Adrenal gland (tissue), 19 donors: ENCODE data around the gene MAGEB16. TPM values are rescaled to one million over a fixed set of nuclear protein-coding genes. Genes with fewer than 3 reads are reported as not detected.

ENCODE experiments used
- DNase-seq, 7 donors: peaks; one replicate each; pipeline ENCODE4 v3.0.0-alpha.2; 2019 to 2020
- H3K27ac ChIP-seq, 5 donors: fragments of 200-600 bp; sonication (generic) in 4 of 5; 1 replicate in 3 of 5; 2 replicates in 2 of 5; pipeline versions ENCODE4 v1.5.1 to v1.8.0; 2016 to 2020; ENCODE audit warnings: mild to moderate bottlenecking in 1 of 5
- H3K27me3 ChIP-seq: fragments of 200-600 bp; 2 replicates; pipeline ENCODE4 v1.8.0; 2021
- H3K36me3 ChIP-seq, 2 donors: fragments of 200-600 bp; replicated peaks in 1 of 2; 1 replicate in 1 of 2; 2 replicates in 1 of 2; pipeline versions ENCODE4 v1.5.1 to v1.8.0; 2018 to 2022
- H3K4me1 ChIP-seq, 2 donors: fragments of 200-600 bp; replicated peaks in 1 of 2; 1 replicate in 1 of 2; 2 replicates in 1 of 2; pipeline versions ENCODE4 v1.5.1 to v1.8.0; 2018 to 2021
- H3K4me3 ChIP-seq, 4 donors: fragments of 200-600 bp; sonication (generic) in 3 of 4; one replicate each; pipeline ENCODE4 v1.5.1; 2016 to 2018
- H3K9me3 ChIP-seq, 3 donors: fragments of 200-600 bp; sonication (generic) in 1 of 3; replicated peaks in 1 of 3; 1 replicate in 2 of 3; 2 replicates in 1 of 3; pipeline versions ENCODE4 v1.5.1 to v1.8.0; 2016 to 2021
- POLR2A ChIP-seq, 2 donors: fragments of 450-650 bp; IDR thresholded peaks; one replicate each; pipeline ENCODE4 v1.6.1; 2017; ENCODE audit warnings: antibody characterized with exemption in 2 of 2, mild to moderate bottlenecking in 2 of 2, moderate library complexity in 1 of 2
- WGBS, 4 donors: extraction: QIAGEN DNeasy Blood & Tissue Kit in 2 of 4; methylation state at CpG; one replicate each; pipeline versions ENCODE4 v1.1.5 to v1.1.7; 2013 to 2017; 5-methylcytosine and 5-hydroxymethylcytosine counted together
- intact Hi-C, 2 donors: fragments of 100-400 bp; cut with DNase I; formaldehyde crosslinking; loops; one replicate each; pipeline versions ENCODE4 v1.14.1 to v1.15.0; 2022 to 2023
- long read RNA-seq, 10 donors: library from polyadenylated mRNA in 3 of 10; unstranded in 2 of 10; stranded (forward) in 1 of 10; transcript quantifications; one replicate each; pipeline ENCODE4 v2.0.0 and lab custom pipeline, GENCODE V29; 2021 to 2026
- polyA plus RNA-seq, 3 donors: library from polyadenylated mRNA; stranded (reverse); fragments of 200-250 nt in 2 of 3; fragments of 350-450 nt in 1 of 3; fragmentation: Illumina TruSeq in 1 of 3; extraction: RNeasy Lipid Tissue Mini Kit (QIAGEN cat#74804) in 1 of 3; gene quantifications; one replicate each; pipeline ENCODE4 v1.2.3, GENCODE V29; 2013 to 2014
- total RNA-seq, 9 donors: library from RNA; depleted of rRNA in 4 of 9; stranded (reverse); fragments of >200 nt in 4 of 9; fragments of 120-200 nt in 1 of 9; fragmentation: NEBNext Ultra II Directional in 1 of 9; extraction: Animal tissue kit (Norgen Biotek cat#: 25700) in 1 of 9; gene quantifications; one replicate each; pipeline versions ENCODE4 v1.1.0 to v1.2.4, GENCODE V29; 2013 to 2023
- TF ChIP-seq, protein P1 (sequence below), 6 experiments: fragments of 450-650 bp in 4 of 6; fragments of 200-600 bp in 2 of 6; sonication (generic) in 1 of 6; IDR thresholded peaks; 1 replicate in 5 of 6; 2 replicates in 1 of 6; pipeline versions ENCODE4 v1.5.1 to v1.8.0; 2016 to 2021; ENCODE audit warnings: antibody characterized with exemption in 6 of 6, mild to moderate bottlenecking in 2 of 6, moderate library complexity in 1 of 6
- donor health status: healthy with polysubstance abuse.
- donor health status: Bipolar disorder and iron deficiency.
- donor health status: DM: yes; HTN: yes; CAD: no.
- donor health status: DM: no; HTN: no; CAD: no.
- donor health status: DM: no; HTN: no; CAD: no.
- donor health status: DM: yes; HTN: yes; CAD: no.

The MAGEB16 gene
- total RNA-seq, result not detected
- not detected for polyA plus RNA-seq
- long read RNA-seq, donor 1, result 0 reads
- long read RNA-seq, donor 2, result 0 reads
- long read RNA-seq, donor 3, result 0 reads
- long read RNA-seq, donor 4, result 0 reads
- long read RNA-seq, donor 5, result 0 reads
- long read RNA-seq, donor 6, result 0 reads
- long read RNA-seq, donor 7, result 0 reads
- long read RNA-seq, donor 8, result 0 reads
- long read RNA-seq, donor 9, result 0 reads
- long read RNA-seq, donor 10, result 0 reads

GRCh38 chrX:35798042-35798441 lies at the start of gene MAGEB16:
Gene MAGEB16, plus strand, starts transcription at chrX:35798342. Its CDS starts 3,855 bp downstream, at chrX:35802197.
- H3K36me3 ChIP-seq, result no peaks in the 10 kb centered on the region
- no peak within 1 kb of the TSS for H3K27ac ChIP-seq
- H3K9me3 ChIP-seq, result no peaks in the 10 kb centered on the region
- TF ChIP-seq, protein P1, sequence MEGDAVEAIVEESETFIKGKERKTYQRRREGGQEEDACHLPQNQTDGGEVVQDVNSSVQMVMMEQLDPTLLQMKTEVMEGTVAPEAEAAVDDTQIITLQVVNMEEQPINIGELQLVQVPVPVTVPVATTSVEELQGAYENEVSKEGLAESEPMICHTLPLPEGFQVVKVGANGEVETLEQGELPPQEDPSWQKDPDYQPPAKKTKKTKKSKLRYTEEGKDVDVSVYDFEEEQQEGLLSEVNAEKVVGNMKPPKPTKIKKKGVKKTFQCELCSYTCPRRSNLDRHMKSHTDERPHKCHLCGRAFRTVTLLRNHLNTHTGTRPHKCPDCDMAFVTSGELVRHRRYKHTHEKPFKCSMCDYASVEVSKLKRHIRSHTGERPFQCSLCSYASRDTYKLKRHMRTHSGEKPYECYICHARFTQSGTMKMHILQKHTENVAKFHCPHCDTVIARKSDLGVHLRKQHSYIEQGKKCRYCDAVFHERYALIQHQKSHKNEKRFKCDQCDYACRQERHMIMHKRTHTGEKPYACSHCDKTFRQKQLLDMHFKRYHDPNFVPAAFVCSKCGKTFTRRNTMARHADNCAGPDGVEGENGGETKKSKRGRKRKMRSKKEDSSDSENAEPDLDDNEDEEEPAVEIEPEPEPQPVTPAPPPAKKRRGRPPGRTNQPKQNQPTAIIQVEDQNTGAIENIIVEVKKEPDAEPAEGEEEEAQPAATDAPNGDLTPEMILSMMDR (IDR thresholded peaks at IDR 0.05), result no peak
- TF ChIP-seq POLR2A (IDR thresholded peaks at IDR 0.05), result no peak
- WGBS, 4 donors, result 82 to 97% (median 91%) methylated on average over 14 to 15 of the region's 15 CpGs
- DNase-seq, result no peak
- H3K4me3 ChIP-seq, result no peak within 1 kb of the TSS
- no peaks in the 10 kb centered on the region for H3K27me3 ChIP-seq
- no peaks in the 10 kb centered on the region for H3K4me1 ChIP-seq
- intact Hi-C loops, result no loop called here

DNA sequence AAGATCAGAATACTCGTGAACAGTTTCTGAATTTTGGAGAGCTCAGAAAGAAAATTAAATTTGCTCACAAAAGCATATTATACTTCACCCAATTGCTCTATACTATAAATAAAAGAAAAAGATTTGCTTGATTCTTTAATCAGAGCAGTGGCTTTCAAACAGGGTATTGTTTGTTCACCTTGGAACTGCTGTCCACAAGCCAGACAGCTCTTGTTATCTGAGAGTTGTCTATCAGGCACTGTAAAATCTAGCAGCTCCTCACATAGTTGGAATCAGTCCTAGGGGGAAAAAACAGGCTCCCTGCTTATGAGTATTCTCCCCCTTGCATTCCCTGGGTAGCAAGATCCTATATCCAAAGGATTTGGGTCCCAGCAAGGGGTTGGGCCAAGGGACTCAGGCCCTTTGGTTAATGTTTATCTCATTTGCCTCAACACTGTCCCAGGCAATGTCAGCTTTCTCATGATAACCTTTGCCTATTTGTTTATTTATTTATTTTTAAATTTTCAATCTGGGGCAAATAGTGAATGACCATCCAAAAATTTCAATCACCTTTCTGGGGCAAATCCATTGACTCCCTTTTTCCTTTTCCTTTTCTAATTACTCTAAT lies 24.1 kb upstream of the MAGEB16 start:
- no peak overlapping the region for H3K4me3 ChIP-seq
- no peaks in the 10 kb centered on the region for H3K9me3 ChIP-seq
- 72 to 89% (median 80%) methylated on average over 1 of the region's 1 CpG for WGBS, 4 donors
- TF ChIP-seq, protein P1 (IDR thresholded peaks at IDR 0.05), result no peak
- TF ChIP-seq POLR2A (IDR thresholded peaks at IDR 0.05), result no peak
- intact Hi-C loops, result no loop called here
- no peak overlapping the region for H3K27ac ChIP-seq
- no peaks in the 10 kb centered on the region for H3K4me1 ChIP-seq
- no peak for DNase-seq
- no peaks in the 10 kb centered on the region for H3K27me3 ChIP-seq
- H3K36me3 ChIP-seq, result no peaks in the 10 kb centered on the region

GRCh38 chrX:35785075-35785474 lies 13.1 kb upstream of the MAGEB16 start:
- Histone ChIP-seq H3K9me3 (no peaks in the 10 kb centered on the region), H3K27ac (no peak overlapping the region), H3K4me1 (no peaks in the 10 kb centered on the region), H3K27me3 (no peaks in the 10 kb centered on the region), H3K36me3 (no peaks in the 10 kb centered on the region), H3K4me3 (no peak overlapping the region)
- DNase-seq, result no peak
- TF ChIP-seq, protein P1 (IDR thresholded peaks at IDR 0.05), result no peak
- TF ChIP-seq POLR2A (IDR thresholded peaks at IDR 0.05), result no peak
- intact Hi-C loops, result no loop called here
- 72 to 88% (median 79%) methylated on average over 1 to 6 of the region's 6 CpGs for WGBS, 4 donors

DNA sequence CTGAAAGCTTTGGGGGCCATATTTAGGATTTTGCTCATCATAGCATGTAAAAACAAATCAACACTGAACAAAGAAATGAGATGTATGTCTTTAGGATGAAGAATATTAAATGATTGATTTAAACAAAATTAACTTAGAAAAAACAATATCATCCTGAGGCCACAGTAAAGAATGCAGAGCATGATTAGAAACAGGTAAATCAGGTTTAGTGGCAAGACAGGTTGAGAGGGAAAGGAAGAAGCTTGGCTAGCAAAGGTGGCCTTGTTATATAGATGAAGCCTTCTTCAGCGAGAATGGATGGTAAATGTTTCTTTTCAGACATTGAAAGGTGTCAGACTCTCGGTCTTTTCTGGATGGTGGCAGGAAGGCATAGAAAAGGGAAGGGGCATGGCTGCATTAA lies 11.9 kb upstream of the MAGEB16 start:
- Histone ChIP-seq H3K27me3 (no peaks in the 10 kb centered on the region), H3K4me1 (no peaks in the 10 kb centered on the region), H3K27ac (no peak overlapping the region), H3K4me3 (no peak overlapping the region), H3K36me3 (no peaks in the 10 kb centered on the region), H3K9me3 (no peaks in the 10 kb centered on the region)
- TF ChIP-seq POLR2A (IDR thresholded peaks at IDR 0.05), result no peak
- TF ChIP-seq, protein P1 (IDR thresholded peaks at IDR 0.05), result no peak
- no peak for DNase-seq
- intact Hi-C loops, result no loop called here
- WGBS, 4 donors, result 59 to 89% (median 81%) methylated on average over 2 of the region's 2 CpGs
